SK-N-SH (cell line): ENCODE measurements around the gene GALNTL6. TPM values are rescaled to one million over a fixed set of nuclear protein-coding genes. Genes with fewer than 3 reads are reported as not detected.

ENCODE experiments used
- CTCF ChIA-PET: fragments of 300-600, 350-600 bp; formaldehyde crosslinking; extraction: SDS; loops from one replicate; lab custom pipeline; 2021; lab: Yijun Ruan, JAX
- POLR2A ChIA-PET: fragments of 350-600 bp; sonication (Branson Sonifier 250); formaldehyde crosslinking; extraction: SDS; loops from one replicate; lab custom pipeline; 2020; ENCODE audit warnings: antibody characterized with exemption, inconsistent platforms; lab: Yijun Ruan, JAX
- DNase-seq: peaks from one replicate; pipeline ENCODE4 v3.0.0; 2012
- H2AFZ ChIP-seq: fragments of 200-600 bp; sonication (generic); 2 replicates; pipeline ENCODE4 v1.8.1; 2016; ENCODE audit warnings: antibody characterized with exemption, mild to moderate bottlenecking, low read depth
- H3F3A ChIP-seq: fragments of 200-600 bp; sonication (generic); replicated peaks from 2 replicates; pipeline ENCODE3; 2016; ENCODE audit warnings: antibody characterized with exemption, mild to moderate bottlenecking; ENCODE audit not compliant: insufficient read depth
- H3K27ac ChIP-seq, 2 experiments: fragments of 200-500 bp in 1 of 2; fragments of 200-600 bp in 1 of 2; sonication (Bioruptor generic) in 1 of 2; sonication (generic), shearing (Covaris generic) in 1 of 2; 2 replicates each; pipeline versions ENCODE4 v1.5.1 to v1.6.1; 2014 to 2016; ENCODE audit warnings: low read depth in 2 of 2, inconsistent platforms in 1 of 2, low read length in 1 of 2, mild to moderate bottlenecking in 1 of 2, mixed read lengths in 1 of 2
- H3K27me3 ChIP-seq: fragments of 200-600 bp; sonication (generic), shearing (Covaris generic); 2 replicates; pipeline ENCODE4 v1.6.1; 2016; ENCODE audit warnings: mixed run types; ENCODE audit not compliant: insufficient read depth
- H3K36me3 ChIP-seq, 2 experiments: fragments of 200-500 bp in 1 of 2; fragments of 200-600 bp in 1 of 2; sonication (Bioruptor generic) in 1 of 2; sonication (generic) in 1 of 2; replicated peaks in 1 of 2; 2 replicates each; pipeline versions ENCODE3 to v1.5.1; 2014 to 2016; ENCODE audit warnings: low read length in 1 of 2, mild to moderate bottlenecking in 1 of 2; ENCODE audit not compliant: insufficient read depth in 2 of 2, control insufficient read depth in 1 of 2
- H3K4me1 ChIP-seq, 2 experiments: fragments of 200-500 bp in 1 of 2; fragments of 200-600 bp in 1 of 2; sonication (Bioruptor generic) in 1 of 2; sonication (generic), shearing (Covaris generic) in 1 of 2; 2 replicates each; pipeline versions ENCODE4 v1.5.1 to v1.6.1; 2014 to 2016; ENCODE audit warnings: low read depth in 1 of 2, low read length in 1 of 2, mixed run types in 1 of 2; ENCODE audit not compliant: insufficient read depth in 2 of 2, control insufficient read depth in 1 of 2
- H3K4me2 ChIP-seq: fragments of 200-600 bp; sonication (generic), shearing (Covaris generic); 2 replicates; pipeline ENCODE4 v1.6.1; 2017; ENCODE audit warnings: mixed run types
- H3K4me3 ChIP-seq, 2 experiments: fragments of 200-500 bp in 1 of 2; fragments of 200-600 bp in 1 of 2; sonication (Bioruptor generic) in 1 of 2; sonication (generic), shearing (Covaris generic) in 1 of 2; 2 replicates each; pipeline versions ENCODE4 v1.5.1 to v1.8.1; 2014 to 2016; ENCODE audit warnings: low read depth in 2 of 2, inconsistent platforms in 1 of 2, low read length in 1 of 2, mild to moderate bottlenecking in 1 of 2, mixed read lengths in 1 of 2, moderate library complexity in 1 of 2
- H3K79me2 ChIP-seq: fragments of 200-600 bp; sonication (generic); 2 replicates; pipeline ENCODE4 v1.8.1; 2017; ENCODE audit warnings: mild to moderate bottlenecking; ENCODE audit not compliant: insufficient read depth
- H3K9ac ChIP-seq: fragments of 200-600 bp; sonication (generic); 2 replicates; pipeline ENCODE4 v1.6.1; 2017; ENCODE audit warnings: mixed run types
- H3K9me2 ChIP-seq: fragments of 200-600 bp; sonication (generic); 2 replicates; pipeline ENCODE4 v1.6.1; 2017; ENCODE audit warnings: mixed run types
- H3K9me3 ChIP-seq: fragments of 200-600 bp; sonication (generic); 2 replicates; pipeline ENCODE4 v1.6.1; 2017; ENCODE audit warnings: mixed run types, mild to moderate bottlenecking, moderate library complexity
- H4K20me1 ChIP-seq: fragments of 200-600 bp; sonication (generic); 2 replicates; pipeline ENCODE4 v1.6.1; 2017; ENCODE audit warnings: mild to moderate bottlenecking, mixed run types; ENCODE audit not compliant: insufficient read depth
- CHD2 ChIP-seq: fragments of 150-350 bp; IDR thresholded peaks from 2 replicates; pipeline ENCODE4 v1.6.1; 2018; ENCODE audit warnings: low read length; ENCODE audit not compliant: partially characterized antibody
- EP300 ChIP-seq, 2 experiments: IDR thresholded peaks; 2 replicates each; pipeline versions ENCODE4 v1.4.0 to v1.6.1; 2012; ENCODE audit warnings: borderline replicate concordance in 1 of 2, low read depth in 1 of 2, low read length in 1 of 2
- FOSL2 ChIP-seq: IDR thresholded peaks from 2 replicates; pipeline ENCODE4 v1.4.0; 2012; ENCODE audit warnings: low read depth, mild to moderate bottlenecking, moderate library complexity, borderline replicate concordance
- FOXJ3 ChIP-seq: sonication (generic); formaldehyde crosslinking; IDR thresholded peaks from 2 replicates; pipeline ENCODE4 v1.5.1; 2020; ENCODE audit warnings: mild to moderate bottlenecking, missing genetic modification reagents
- FOXM1 ChIP-seq: IDR thresholded peaks from 2 replicates; pipeline ENCODE4 v1.4.0; 2012; ENCODE audit warnings: low read depth, mild to moderate bottlenecking
- GATA2 ChIP-seq: sonication (generic); formaldehyde crosslinking; IDR thresholded peaks from 2 replicates; pipeline ENCODE4 v1.5.0; 2020; ENCODE audit warnings: mild to moderate bottlenecking, missing genetic modification reagents
- JUND ChIP-seq: IDR thresholded peaks from 2 replicates; pipeline ENCODE4 v1.4.0; 2012
- MEF2A ChIP-seq: IDR thresholded peaks from 2 replicates; pipeline ENCODE4 v1.4.0; 2012; ENCODE audit warnings: low read depth, borderline replicate concordance
- MXI1 ChIP-seq: IDR thresholded peaks from 2 replicates; pipeline ENCODE4 v1.6.1; 2012; ENCODE audit warnings: mild to moderate bottlenecking, low read depth, low read length, improper control_type of control experiment
- POLR2AphosphoS5 ChIP-seq: IDR thresholded peaks from 2 replicates; pipeline ENCODE4 v1.6.1; 2012; ENCODE audit warnings: low read depth, low read length
- RCOR1 ChIP-seq: fragments of 150-350 bp; IDR thresholded peaks from 2 replicates; pipeline ENCODE4 v1.6.1; 2017; ENCODE audit warnings: antibody characterized with exemption, low read length
- REST ChIP-seq: IDR thresholded peaks from 2 replicates; pipeline ENCODE4 v1.6.1; 2012; ENCODE audit warnings: mild to moderate bottlenecking, low read depth, low read length, moderate library complexity
- SMC3 ChIP-seq: IDR thresholded peaks from 2 replicates; pipeline ENCODE4 v1.6.1; 2012; ENCODE audit warnings: low read depth, low read length, improper control_type of control experiment
- TAF1 ChIP-seq: IDR thresholded peaks from 2 replicates; pipeline ENCODE4 v1.6.1; 2012; ENCODE audit warnings: low read depth, mild to moderate bottlenecking, low read length, moderate library complexity, borderline replicate concordance
- TEAD4 ChIP-seq: IDR thresholded peaks from 2 replicates; pipeline ENCODE4 v1.4.0; 2012; ENCODE audit warnings: mild to moderate bottlenecking, borderline replicate concordance; ENCODE audit not compliant: insufficient read depth
- WGBS: methylation state at CpG from one replicate; pipeline ENCODE4 v1.1.6; 2017; ENCODE audit warnings: low lambda C conversion rate; 5-methylcytosine and 5-hydroxymethylcytosine counted together
- polyA plus RNA-seq, 3 experiments: library from polyadenylated mRNA; depleted of rRNA; stranded (reverse); fragments of >200 nt; gene quantifications; 2 replicates each; pipeline ENCODE4 v1.2.3, GENCODE V29; 2012
- TF ChIP-seq, protein P1 (sequence below): fragments of 150-350 bp; IDR thresholded peaks from 2 replicates; pipeline ENCODE4 v1.6.1; 2017; ENCODE audit warnings: antibody characterized with exemption, low read length, low read depth, borderline replicate concordance
- TF ChIP-seq, protein P2 (sequence below): IDR thresholded peaks from 2 replicates; pipeline ENCODE4; 2012

The GALNTL6 gene
- polyA plus RNA-seq, 1 of the 3 experiments (the other 2 are of a cell fraction): 0.07 TPM

GRCh38 chr4:172323288-172323687, 510.1 kb downstream of the GALNTL6 start:
- ChIA-PET CTCF (no interaction called here), POLR2A (no interaction called here)
- H3K4me2 ChIP-seq: no peak overlapping the region
- 21% methylated on average over 2 of the region's 2 CpGs for WGBS
- H3K27ac ChIP-seq: no peak overlapping the region
- no peak overlapping the region for H3K9ac ChIP-seq
- no peaks in the 10 kb centered on the region for H3F3A ChIP-seq
- H3K27me3 ChIP-seq: no peaks in the 10 kb centered on the region
- H3K4me3 ChIP-seq: no peak overlapping the region
- H3K79me2 ChIP-seq: no peaks in the 10 kb centered on the region
- TF ChIP-seq GATA2 (CRISPR knock-in tag) (0 out of 2 replicates have a peak, but pooled peaks have one; percentile 18), TEAD4 (no peak), SMC3 (no peak), TAF1 (no peak)
- TF ChIP-seq, all 33 proteins: peak for 1
- Histone ChIP-seq H3K36me3 (no peaks in the 10 kb centered on the region), H4K20me1 (no peaks in the 10 kb centered on the region), H3K9me2 (no peaks in the 10 kb centered on the region; the same call in 1 of the 2 replicates), H3K9me3 (no peaks in the 10 kb centered on the region), H2AFZ (no peak overlapping the region), H3K4me1 (no peaks in the 10 kb centered on the region; a peak in 1 of 4 replicates)
- no peak for DNase-seq

DNA sequence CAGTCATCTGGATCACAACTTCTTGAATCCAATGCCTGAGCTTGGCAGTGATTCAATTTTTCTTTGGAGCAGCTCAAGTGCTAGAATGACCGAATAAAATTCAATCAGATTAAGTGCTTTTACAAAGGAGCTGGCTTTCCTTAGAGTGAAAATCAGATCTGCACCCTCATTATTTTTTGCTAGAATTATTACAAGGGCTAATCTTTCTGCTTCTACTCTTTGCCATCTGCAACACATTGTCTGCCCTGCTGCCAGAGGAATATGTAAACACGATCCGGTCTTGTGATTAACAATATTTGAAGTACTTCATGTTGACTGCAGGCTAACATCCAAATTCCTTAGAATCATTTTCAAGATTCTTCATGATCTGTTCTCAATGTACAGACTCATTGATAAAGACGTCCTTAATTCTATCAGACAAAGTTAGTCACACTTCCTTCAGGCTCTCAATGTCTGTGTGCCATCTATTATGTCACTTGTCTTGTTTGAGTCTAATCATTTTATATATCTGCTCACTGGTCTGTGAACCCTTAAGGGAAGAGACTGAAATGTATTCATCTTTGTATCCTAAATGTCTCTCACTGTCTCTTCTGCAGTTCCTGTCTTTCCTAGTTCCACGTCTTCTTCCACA, 531.2 kb downstream of the GALNTL6 start:
- Histone ChIP-seq H3K9me3 (no peaks in the 10 kb centered on the region), H3F3A (no peaks in the 10 kb centered on the region), H3K79me2 (no peaks in the 10 kb centered on the region), H3K36me3 (no peaks in the 10 kb centered on the region), H4K20me1 (no peaks in the 10 kb centered on the region), H3K4me2 (no peak overlapping the region), H3K9ac (no peak overlapping the region), H3K9me2 (no peaks in the 10 kb centered on the region), H2AFZ (no peak overlapping the region), H3K27me3 (no peaks in the 10 kb centered on the region), H3K4me3 (no peak overlapping the region), H3K4me1 (peaks cover 0 to 2% of the 10 kb centered on the region in 2 experiments; a peak in 1 of 4 replicates), H3K27ac (peak overlapping the region in 1 of 2 experiments; percentile 39; a peak in 1 of 4 replicates)
- DNase-seq: peak; percentile 41
- peak; percentile 61 for TF ChIP-seq GATA2 (CRISPR knock-in tag)
- TF ChIP-seq CHD2: no peak
- TF ChIP-seq MXI1: no peak
- TF ChIP-seq MEF2A: no peak
- TF ChIP-seq RCOR1: 0 out of 2 replicates have a peak, but pooled peaks have one; percentile 8
- ChIA-PET CTCF (no interaction called here), POLR2A (interaction anchor here (0.7 kb wide), 1 partner anchor 115 kb away, joined by 3 read pairs; no protein-coding TSS in a partner anchor)
- WGBS: 7% methylated on average over 5 of the region's 5 CpGs

- Histone ChIP-seq H4K20me1 (no peaks in the 10 kb centered on the region), H3K4me2 (no peak overlapping the region), H3K4me3 (no peak overlapping the region), H3K4me1 (peaks cover 0 to 2% of the 10 kb centered on the region in 2 experiments; a peak in 1 of 4 replicates), H3K79me2 (no peaks in the 10 kb centered on the region), H3K9me2 (no peaks in the 10 kb centered on the region), H3K9ac (no peak overlapping the region), H3K27ac (no peak overlapping the region), H3F3A (no peaks in the 10 kb centered on the region), H2AFZ (no peak overlapping the region), H3K27me3 (no peaks in the 10 kb centered on the region), H3K36me3 (no peaks in the 10 kb centered on the region), H3K9me3 (no peaks in the 10 kb centered on the region)
- no peak for DNase-seq
- 43% methylated on average over 2 of the region's 2 CpGs for WGBS
- TF ChIP-seq EP300 (IDR thresholded peaks at IDR 0.05; ENCODE audit: borderline replicate concordance in 1 of 2, low read depth in 1 of 2, low read length in 1 of 2) (no peak), JUND (no peak), POLR2AphosphoS5 (no peak), FOSL2 (no peak), REST (no peak), FOXM1 (no peak), FOXJ3 (CRISPR knock-in tag) (no peak), GATA2 (CRISPR knock-in tag) (no peak; the same call in 1 of the 2 replicates)
- TF ChIP-seq, protein P1, sequence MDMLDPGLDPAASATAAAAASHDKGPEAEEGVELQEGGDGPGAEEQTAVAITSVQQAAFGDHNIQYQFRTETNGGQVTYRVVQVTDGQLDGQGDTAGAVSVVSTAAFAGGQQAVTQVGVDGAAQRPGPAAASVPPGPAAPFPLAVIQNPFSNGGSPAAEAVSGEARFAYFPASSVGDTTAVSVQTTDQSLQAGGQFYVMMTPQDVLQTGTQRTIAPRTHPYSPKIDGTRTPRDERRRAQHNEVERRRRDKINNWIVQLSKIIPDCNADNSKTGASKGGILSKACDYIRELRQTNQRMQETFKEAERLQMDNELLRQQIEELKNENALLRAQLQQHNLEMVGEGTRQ: no peak
- TF ChIP-seq, protein P2, sequence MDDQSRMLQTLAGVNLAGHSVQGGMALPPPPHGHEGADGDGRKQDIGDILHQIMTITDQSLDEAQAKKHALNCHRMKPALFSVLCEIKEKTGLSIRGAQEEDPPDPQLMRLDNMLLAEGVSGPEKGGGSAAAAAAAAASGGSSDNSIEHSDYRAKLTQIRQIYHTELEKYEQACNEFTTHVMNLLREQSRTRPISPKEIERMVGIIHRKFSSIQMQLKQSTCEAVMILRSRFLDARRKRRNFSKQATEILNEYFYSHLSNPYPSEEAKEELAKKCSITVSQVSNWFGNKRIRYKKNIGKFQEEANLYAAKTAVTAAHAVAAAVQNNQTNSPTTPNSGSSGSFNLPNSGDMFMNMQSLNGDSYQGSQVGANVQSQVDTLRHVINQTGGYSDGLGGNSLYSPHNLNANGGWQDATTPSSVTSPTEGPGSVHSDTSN: no peak
- POLR2A ChIA-PET: no interaction called here
- CTCF ChIA-PET: no interaction called here
These were observed 535.2 kb downstream of the GALNTL6 start for GRCh38 chr4:172348426-172348825.
